ENCODE results near the gene ICAM3.

GRCh38 chr19:10378124-10378523 lies 38.7 kb upstream of the ICAM3 start:
- TF ChIP-seq, protein P1, sequence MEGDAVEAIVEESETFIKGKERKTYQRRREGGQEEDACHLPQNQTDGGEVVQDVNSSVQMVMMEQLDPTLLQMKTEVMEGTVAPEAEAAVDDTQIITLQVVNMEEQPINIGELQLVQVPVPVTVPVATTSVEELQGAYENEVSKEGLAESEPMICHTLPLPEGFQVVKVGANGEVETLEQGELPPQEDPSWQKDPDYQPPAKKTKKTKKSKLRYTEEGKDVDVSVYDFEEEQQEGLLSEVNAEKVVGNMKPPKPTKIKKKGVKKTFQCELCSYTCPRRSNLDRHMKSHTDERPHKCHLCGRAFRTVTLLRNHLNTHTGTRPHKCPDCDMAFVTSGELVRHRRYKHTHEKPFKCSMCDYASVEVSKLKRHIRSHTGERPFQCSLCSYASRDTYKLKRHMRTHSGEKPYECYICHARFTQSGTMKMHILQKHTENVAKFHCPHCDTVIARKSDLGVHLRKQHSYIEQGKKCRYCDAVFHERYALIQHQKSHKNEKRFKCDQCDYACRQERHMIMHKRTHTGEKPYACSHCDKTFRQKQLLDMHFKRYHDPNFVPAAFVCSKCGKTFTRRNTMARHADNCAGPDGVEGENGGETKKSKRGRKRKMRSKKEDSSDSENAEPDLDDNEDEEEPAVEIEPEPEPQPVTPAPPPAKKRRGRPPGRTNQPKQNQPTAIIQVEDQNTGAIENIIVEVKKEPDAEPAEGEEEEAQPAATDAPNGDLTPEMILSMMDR (optimal IDR thresholded peaks at IDR 0.05 in 1 of 3, IDR thresholded peaks at IDR 0.05 in 1 of 3, conservative IDR thresholded peaks at IDR 0.05 in 1 of 3; ENCODE audit: extremely low read depth in 1 of 3, insufficient read depth in 2 of 3, low read length in 3 of 3) = no peak
- no peak for TF ChIP-seq EZH2 (IDR thresholded peaks at IDR 0.05; ENCODE audit: low read length)

Measured in keratinocyte (primary cell).